ENCODE measurements around the gene DNAJB12. TPM values are rescaled to one million over a fixed set of nuclear protein-coding genes. Genes with fewer than 3 reads are reported as not detected.
A peak's percentile ranks its signal among the peaks of the same experiment; 100 is the strongest.

The DNAJB12 gene
- total RNA-seq, 1 donor from 2014 or later = 29.7 TPM

DNA sequence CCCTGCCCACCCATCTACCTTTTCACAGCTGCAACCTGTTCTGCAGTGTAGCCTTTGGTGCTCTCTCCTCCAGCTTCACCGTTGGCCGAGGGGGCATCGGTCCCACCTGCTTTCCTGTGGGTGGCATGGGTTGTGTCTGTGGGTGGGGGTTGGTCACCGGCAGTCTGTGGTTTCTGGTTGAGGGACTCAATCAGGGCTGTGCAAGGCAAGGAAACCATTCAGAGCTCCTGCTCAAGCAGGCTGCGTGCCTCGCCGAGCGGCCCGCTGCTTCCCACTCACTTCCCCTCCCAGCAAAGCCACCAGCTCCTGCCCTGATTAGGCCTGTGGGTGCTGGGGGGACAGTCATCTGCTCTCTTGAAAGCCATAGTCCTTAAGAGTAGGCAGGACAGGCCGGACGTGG, 9.8 kb downstream of the DNAJB12 start:
- intact Hi-C loops (cut with DNase I) = no loop called here
- H3K4me1 ChIP-seq = peaks cover 24% of the 10 kb centered on the region
- H3K27me3 ChIP-seq = no peaks in the 10 kb centered on the region
- no peak for DNase-seq (ENCODE audit: extremely low spot score in 2 of 2)
- H3K9me3 ChIP-seq = no peaks in the 10 kb centered on the region
- TF ChIP-seq POLR2AphosphoS5 (IDR thresholded peaks at IDR 0.05; ENCODE audit: insufficient read depth in 1 of 2, low read depth in 1 of 2) (no peak), POLR2A (IDR thresholded peaks at IDR 0.05) (no peak), CTCF (IDR thresholded peaks at IDR 0.05) (no peak)
- H3K4me3 ChIP-seq = no peak overlapping the region
- H3K36me3 ChIP-seq = peaks cover 0 to 46% of the 10 kb centered on the region in 2 donors
- no peak overlapping the region for H3K27ac ChIP-seq

DNA sequence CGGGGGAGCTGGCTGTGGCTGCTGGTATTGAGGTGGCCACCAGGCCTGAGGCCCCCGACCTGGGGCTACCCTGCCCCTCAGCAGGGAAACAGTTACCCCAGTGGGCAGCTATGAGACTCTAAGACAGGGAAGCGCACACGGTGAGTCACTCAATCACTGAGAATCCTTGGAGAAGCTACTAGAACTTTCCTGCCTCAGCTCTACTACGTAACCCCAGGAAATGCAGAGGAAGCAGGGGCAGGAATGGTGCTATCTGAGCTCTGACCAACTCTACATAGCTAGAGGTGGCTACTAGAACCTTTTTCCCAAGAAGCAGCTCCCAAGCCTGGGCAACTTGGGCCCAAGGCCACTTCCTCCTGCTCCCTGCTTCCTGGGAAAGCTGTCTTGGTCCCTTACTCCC, 11.8 kb downstream of the DNAJB12 start:
- Histone ChIP-seq H3K27ac (no peak overlapping the region), H3K9me3 (no peaks in the 10 kb centered on the region), H3K27me3 (no peaks in the 10 kb centered on the region), H3K4me1 (peaks cover 10% of the 10 kb centered on the region), H3K4me3 (no peak overlapping the region), H3K36me3 (peaks cover 0 to 56% of the 10 kb centered on the region in 2 donors)
- TF ChIP-seq CTCF (IDR thresholded peaks at IDR 0.05) (no peak), POLR2A (IDR thresholded peaks at IDR 0.05) (no peak), POLR2AphosphoS5 (IDR thresholded peaks at IDR 0.05; ENCODE audit: insufficient read depth in 1 of 2, low read depth in 1 of 2) (no peak)
- no peak for DNase-seq (ENCODE audit: extremely low spot score in 2 of 2)
- intact Hi-C loops (cut with DNase I) = no loop called here

GRCh38 chr10:72340510-72341261, 14.0 kb downstream of the DNAJB12 start:
- Histone ChIP-seq H3K4me3 (no peak overlapping the region), H3K27ac (no peak overlapping the region), H3K27me3 (no peaks in the 10 kb centered on the region), H3K4me1 (peaks cover 28% of the 10 kb centered on the region), H3K36me3 (peaks cover 0 to 63% of the 10 kb centered on the region in 2 donors), H3K9me3 (no peaks in the 10 kb centered on the region)
- DNase-seq (ENCODE audit: extremely low spot score in 2 of 2) = no peak
- TF ChIP-seq CTCF (IDR thresholded peaks at IDR 0.05) = peak; percentile 67 to 93 (median 93)
- no peak for TF ChIP-seq POLR2AphosphoS5 (IDR thresholded peaks at IDR 0.05; ENCODE audit: insufficient read depth in 1 of 2, low read depth in 1 of 2)
- intact Hi-C loops (cut with DNase I) = no loop called here

GRCh38 chr10:72338180-72338579, 16.5 kb downstream of the DNAJB12 start:
- Histone ChIP-seq H3K4me3 (no peak overlapping the region), H3K4me1 (peaks cover 52% of the 10 kb centered on the region), H3K27ac (no peak overlapping the region), H3K27me3 (no peaks in the 10 kb centered on the region), H3K36me3 (peaks cover 0 to 49% of the 10 kb centered on the region in 2 donors), H3K9me3 (no peaks in the 10 kb centered on the region)
- TF ChIP-seq CTCF (IDR thresholded peaks at IDR 0.05) (no peak), POLR2AphosphoS5 (IDR thresholded peaks at IDR 0.05; ENCODE audit: insufficient read depth in 1 of 2, low read depth in 1 of 2) (no peak), POLR2A (IDR thresholded peaks at IDR 0.05) (no peak)
- intact Hi-C loops (cut with DNase I) = loop anchor here (5.0 to 10.0 kb wide), 3 partner anchors 221 to 373 kb away; partner anchors contain the start of gene CHST3
- DNase-seq (ENCODE audit: extremely low spot score in 2 of 2) = no peak

DNA sequence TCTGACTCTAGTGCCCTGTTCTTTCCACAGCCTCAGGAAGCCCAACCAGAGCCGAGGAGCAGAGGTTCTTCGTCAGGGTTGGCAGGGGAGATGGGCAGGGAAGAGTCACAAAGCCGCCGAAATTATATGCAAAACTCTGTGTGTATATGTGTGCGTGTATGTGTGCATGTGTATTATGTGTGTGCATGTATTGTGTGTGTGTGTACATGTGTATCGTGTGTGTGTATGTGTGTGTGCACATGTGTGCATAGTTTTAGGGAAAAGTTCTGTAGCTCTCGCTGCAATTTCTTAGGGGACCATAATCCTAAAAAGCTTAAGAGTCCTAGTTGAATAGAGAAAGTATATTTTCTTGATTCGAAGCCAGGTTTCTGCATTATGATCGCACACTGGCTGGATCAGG, 17.0 kb downstream of the DNAJB12 start:
- Histone ChIP-seq H3K4me1 (peaks cover 55% of the 10 kb centered on the region), H3K27ac (peak overlapping the region; percentile 75), H3K27me3 (no peaks in the 10 kb centered on the region), H3K4me3 (no peak overlapping the region), H3K36me3 (peaks cover 0 to 45% of the 10 kb centered on the region in 2 donors), H3K9me3 (no peaks in the 10 kb centered on the region)
- intact Hi-C loops (cut with DNase I) = loop anchor here (5.0 to 10.0 kb wide), 3 partner anchors 220 to 373 kb away; partner anchors contain the start of gene CHST3
- DNase-seq (ENCODE audit: extremely low spot score in 2 of 2) = no peak
- TF ChIP-seq CTCF (IDR thresholded peaks at IDR 0.05) (no peak), POLR2AphosphoS5 (IDR thresholded peaks at IDR 0.05; ENCODE audit: insufficient read depth in 1 of 2, low read depth in 1 of 2) (no peak), POLR2A (IDR thresholded peaks at IDR 0.05) (no peak)

All from vagina (tissue), 2 donors.